Upper lobe of right lung (tissue), 1 donor: ENCODE data around the gene RSRC1. TPM values are rescaled to one million over a fixed set of nuclear protein-coding genes. Genes with fewer than 3 reads are reported as not detected.
A peak's percentile ranks its signal among the peaks of the same experiment; 100 is the strongest.

Experiments
- ATAC-seq: fragments of 200-7000 bp; cut with Tn5 transposase; one replicate; pipeline ENCODE4 v1.9.1; 2020; ENCODE audit warnings: mild to moderate bottlenecking, moderate library complexity
- DNase-seq: peaks from one replicate; pipeline ENCODE4 v3.0.0-alpha.2; 2020
- H3K27ac ChIP-seq: fragments of 200-600 bp; one replicate; pipeline ENCODE4 v1.8.0; 2022
- H3K27me3 ChIP-seq: fragments of 200-600 bp; one replicate; pipeline ENCODE4 v1.8.0; 2022; ENCODE audit warnings: mild to moderate bottlenecking
- H3K36me3 ChIP-seq: fragments of 200-600 bp; one replicate; pipeline ENCODE4 v1.8.0; 2022
- H3K4me1 ChIP-seq: fragments of 200-600 bp; one replicate; pipeline ENCODE4 v1.8.0; 2022
- H3K4me3 ChIP-seq: fragments of 200-600 bp; one replicate; pipeline ENCODE4 v1.8.0; 2022; ENCODE audit warnings: mild to moderate bottlenecking
- H3K9me3 ChIP-seq: fragments of 200-600 bp; one replicate; pipeline ENCODE4 v1.8.0; 2022
- intact Hi-C: fragments of 100-400 bp; cut with DNase I; formaldehyde crosslinking; loops from one replicate; pipeline ENCODE4 v1.11.0; 2022
- total RNA-seq: library from RNA; stranded (reverse); fragmentation: NEBNext Ultra II Directional; extraction: Animal tissue kit (Norgen Biotek cat#: 25700); gene quantifications from one replicate; pipeline ENCODE4 v1.2.1, GENCODE V29; 2021
- TF ChIP-seq, protein P1 (sequence below): fragments of 200-600 bp; IDR thresholded peaks from one replicate; pipeline ENCODE4 v1.8.0; 2022; ENCODE audit warnings: antibody characterized with exemption
- donor health status: DM: no; HTN: yes; CAD: no; lungs with severe emphysema.

Gene RSRC1
- total RNA-seq, 1 donor from 2014 or later, result 28.1 TPM

DNA sequence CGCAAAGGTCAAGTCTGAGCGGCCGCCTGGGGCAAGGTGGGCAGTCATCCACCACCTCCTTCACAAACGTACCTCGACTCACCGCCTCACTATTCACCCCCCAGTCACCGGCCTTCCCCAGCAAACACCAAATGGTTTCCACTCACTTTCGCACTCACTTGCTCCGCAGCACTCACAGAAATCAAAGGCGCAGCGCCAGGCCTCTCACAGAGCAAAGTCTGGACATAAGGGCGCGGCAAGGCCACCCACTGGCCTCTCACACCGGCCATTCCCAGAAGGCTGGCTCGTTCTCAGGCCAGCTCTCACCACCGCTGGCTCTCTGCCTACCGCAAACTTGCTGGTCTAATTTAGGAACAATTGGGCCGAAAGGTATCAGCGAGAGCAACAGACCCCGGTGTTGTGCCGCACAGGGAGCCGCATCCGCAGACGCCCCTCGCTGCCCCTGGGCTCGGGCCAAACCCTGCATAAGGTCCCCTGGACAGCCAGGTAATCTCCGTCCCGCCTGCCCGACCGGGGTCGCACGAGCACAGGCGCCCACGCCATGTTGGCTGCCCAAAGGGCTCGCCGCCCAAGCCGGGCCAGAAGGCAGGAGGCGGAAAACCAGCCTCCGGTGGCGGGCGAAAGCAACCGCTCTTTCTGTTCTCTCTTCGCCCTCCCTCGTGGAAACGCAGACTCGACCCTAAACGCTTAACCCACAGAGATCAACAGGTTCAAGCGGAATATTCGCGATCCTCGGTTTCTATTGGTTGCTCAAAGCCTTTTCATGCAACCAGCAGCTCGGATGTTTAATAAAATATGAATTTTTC lies 6.6 kb upstream of the RSRC1 start:
- Histone ChIP-seq H3K4me1 (peaks cover 28% of the 10 kb centered on the region), H3K9me3 (no peaks in the 10 kb centered on the region), H3K27ac (no peak overlapping the region), H3K36me3 (no peaks in the 10 kb centered on the region), H3K4me3 (no peak overlapping the region), H3K27me3 (peaks cover 98% of the 10 kb centered on the region)
- intact Hi-C loops, result no loop called here
- TF ChIP-seq, protein P1, sequence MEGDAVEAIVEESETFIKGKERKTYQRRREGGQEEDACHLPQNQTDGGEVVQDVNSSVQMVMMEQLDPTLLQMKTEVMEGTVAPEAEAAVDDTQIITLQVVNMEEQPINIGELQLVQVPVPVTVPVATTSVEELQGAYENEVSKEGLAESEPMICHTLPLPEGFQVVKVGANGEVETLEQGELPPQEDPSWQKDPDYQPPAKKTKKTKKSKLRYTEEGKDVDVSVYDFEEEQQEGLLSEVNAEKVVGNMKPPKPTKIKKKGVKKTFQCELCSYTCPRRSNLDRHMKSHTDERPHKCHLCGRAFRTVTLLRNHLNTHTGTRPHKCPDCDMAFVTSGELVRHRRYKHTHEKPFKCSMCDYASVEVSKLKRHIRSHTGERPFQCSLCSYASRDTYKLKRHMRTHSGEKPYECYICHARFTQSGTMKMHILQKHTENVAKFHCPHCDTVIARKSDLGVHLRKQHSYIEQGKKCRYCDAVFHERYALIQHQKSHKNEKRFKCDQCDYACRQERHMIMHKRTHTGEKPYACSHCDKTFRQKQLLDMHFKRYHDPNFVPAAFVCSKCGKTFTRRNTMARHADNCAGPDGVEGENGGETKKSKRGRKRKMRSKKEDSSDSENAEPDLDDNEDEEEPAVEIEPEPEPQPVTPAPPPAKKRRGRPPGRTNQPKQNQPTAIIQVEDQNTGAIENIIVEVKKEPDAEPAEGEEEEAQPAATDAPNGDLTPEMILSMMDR, result no peak
- ATAC-seq (no peak), DNase-seq (peak; percentile 61)

DNA sequence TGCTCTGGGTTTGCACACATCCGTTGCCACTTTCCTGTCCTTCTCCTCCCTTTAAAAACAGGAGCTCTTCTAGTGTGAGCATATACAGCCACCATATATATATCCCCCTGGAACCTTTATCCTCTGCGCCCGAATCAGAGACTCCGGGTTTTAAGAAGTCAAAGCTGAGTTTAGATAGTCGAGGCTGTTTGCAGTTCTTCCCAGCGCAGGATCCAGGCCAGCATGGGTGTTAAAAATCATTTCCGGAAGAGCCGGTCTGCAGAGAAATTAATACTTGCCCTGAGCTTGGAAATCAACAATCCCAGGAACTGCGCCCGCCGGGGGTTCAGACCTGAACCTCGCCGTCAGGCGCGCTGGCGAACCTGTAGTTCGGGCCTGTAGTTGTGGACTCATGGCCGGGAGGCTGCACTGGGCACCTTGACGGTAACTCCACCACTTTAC lies 6.0 kb upstream of the RSRC1 start:
- Histone ChIP-seq H3K27ac (no peak overlapping the region), H3K27me3 (peaks cover 98% of the 10 kb centered on the region), H3K9me3 (no peaks in the 10 kb centered on the region), H3K36me3 (no peaks in the 10 kb centered on the region), H3K4me3 (no peak overlapping the region), H3K4me1 (peaks cover 25% of the 10 kb centered on the region)
- DNase-seq (no peak), ATAC-seq (no peak)
- intact Hi-C loops, result no loop called here
- TF ChIP-seq, protein P1, result no peak

GRCh38 chr3:158104431-158104921 lies 5.4 kb upstream of the RSRC1 start:
- Histone ChIP-seq H3K36me3 (no peaks in the 10 kb centered on the region), H3K4me3 (no peak overlapping the region), H3K4me1 (peaks cover 25% of the 10 kb centered on the region), H3K27me3 (peaks cover 98% of the 10 kb centered on the region), H3K9me3 (no peaks in the 10 kb centered on the region), H3K27ac (no peak overlapping the region)
- intact Hi-C loops, result no loop called here
- DNase-seq (no peak), ATAC-seq (no peak)
- TF ChIP-seq, protein P1, result no peak

- peaks cover 25% of the 10 kb centered on the region for H3K4me1 ChIP-seq
- H3K36me3 ChIP-seq, result no peaks in the 10 kb centered on the region
- peak overlapping the region; percentile 41 for H3K4me3 ChIP-seq
- intact Hi-C loops, result no loop called here
- ATAC-seq, result no peak
- DNase-seq, result peak; percentile 58
- H3K27ac ChIP-seq, result no peak overlapping the region
- H3K27me3 ChIP-seq, result peaks cover 90% of the 10 kb centered on the region
- TF ChIP-seq, protein P1, result no peak
- H3K9me3 ChIP-seq, result no peaks in the 10 kb centered on the region
Measured at GRCh38 chr3:158105119-158105709, 4.7 kb upstream of the RSRC1 start.

GRCh38 chr3:158105710-158106253 lies 4.1 kb upstream of the RSRC1 start:
- intact Hi-C loops, result no loop called here
- Histone ChIP-seq H3K4me3 (peak overlapping the region; percentile 41), H3K36me3 (no peaks in the 10 kb centered on the region), H3K27me3 (peaks cover 85% of the 10 kb centered on the region), H3K4me1 (peaks cover 28% of the 10 kb centered on the region), H3K9me3 (no peaks in the 10 kb centered on the region), H3K27ac (no peak overlapping the region)
- DNase-seq, result peak; percentile 68
- TF ChIP-seq, protein P1, result no peak
- peak; percentile 15 for ATAC-seq
